Mammary epithelial cell (primary cell): ENCODE measurements around the gene KRAS.

ENCODE experiments used
- EZH2 ChIP-seq: IDR thresholded peaks from 2 replicates; pipeline ENCODE4 v1.6.1; 2012; ENCODE audit warnings: low read length, inconsistent platforms, borderline replicate concordance
- TF ChIP-seq, protein P1 (sequence below), 2 donors: IDR thresholded peaks in 1 of 2; conservative IDR thresholded peaks in 1 of 2; 2 replicates each; pipeline ENCODE4 v1.5.1; 2011 to 2012; ENCODE audit warnings: inconsistent platforms in 2 of 2, low read length in 2 of 2, mild to moderate bottlenecking in 2 of 2, control low read depth in 1 of 2, low read depth in 1 of 2; ENCODE audit not compliant: insufficient read depth in 1 of 2; ENCODE audit errors: extremely low read depth in 1 of 2

DNA sequence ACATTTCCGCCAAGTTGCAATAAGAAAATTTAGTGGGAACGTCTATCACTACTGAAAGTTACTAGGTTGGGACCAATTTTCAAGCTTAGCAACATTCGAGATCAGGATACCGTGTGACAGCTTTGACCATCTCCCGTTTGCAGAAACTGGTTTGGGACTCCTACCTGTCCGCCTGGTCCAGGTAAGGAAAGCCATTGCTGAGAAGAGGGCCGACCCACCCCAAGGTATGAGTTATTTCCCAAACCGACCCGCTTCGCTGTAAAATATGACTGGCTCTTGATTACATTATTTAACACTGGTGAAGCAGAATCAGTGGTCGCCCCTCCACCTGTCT lies 56.0 kb downstream of the KRAS start:
- TF ChIP-seq, protein P1, sequence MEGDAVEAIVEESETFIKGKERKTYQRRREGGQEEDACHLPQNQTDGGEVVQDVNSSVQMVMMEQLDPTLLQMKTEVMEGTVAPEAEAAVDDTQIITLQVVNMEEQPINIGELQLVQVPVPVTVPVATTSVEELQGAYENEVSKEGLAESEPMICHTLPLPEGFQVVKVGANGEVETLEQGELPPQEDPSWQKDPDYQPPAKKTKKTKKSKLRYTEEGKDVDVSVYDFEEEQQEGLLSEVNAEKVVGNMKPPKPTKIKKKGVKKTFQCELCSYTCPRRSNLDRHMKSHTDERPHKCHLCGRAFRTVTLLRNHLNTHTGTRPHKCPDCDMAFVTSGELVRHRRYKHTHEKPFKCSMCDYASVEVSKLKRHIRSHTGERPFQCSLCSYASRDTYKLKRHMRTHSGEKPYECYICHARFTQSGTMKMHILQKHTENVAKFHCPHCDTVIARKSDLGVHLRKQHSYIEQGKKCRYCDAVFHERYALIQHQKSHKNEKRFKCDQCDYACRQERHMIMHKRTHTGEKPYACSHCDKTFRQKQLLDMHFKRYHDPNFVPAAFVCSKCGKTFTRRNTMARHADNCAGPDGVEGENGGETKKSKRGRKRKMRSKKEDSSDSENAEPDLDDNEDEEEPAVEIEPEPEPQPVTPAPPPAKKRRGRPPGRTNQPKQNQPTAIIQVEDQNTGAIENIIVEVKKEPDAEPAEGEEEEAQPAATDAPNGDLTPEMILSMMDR (conservative IDR thresholded peaks at IDR 0.05 in 1 of 2, IDR thresholded peaks at IDR 0.05 in 1 of 2; ENCODE audit: extremely low read depth in 1 of 2, insufficient read depth in 1 of 2, low read depth in 1 of 2, low read length in 2 of 2), result no peak
- TF ChIP-seq EZH2, result no peak
